IPS DF 4.7 (cell line): ENCODE data around the gene RIPOR3.
"Not testable (repeated sequence)": the region's sequence is repeated elsewhere in the genome, so short reads cannot be mapped to it uniquely, and the experiment has no call there.

Experiments
- DNase-seq: peaks from one replicate; pipeline ENCODE4 v3.0.0-alpha.2; 2013; ENCODE audit warnings: low spot score; ENCODE audit errors: extremely low read depth

The RIPOR3 gene

DNA sequence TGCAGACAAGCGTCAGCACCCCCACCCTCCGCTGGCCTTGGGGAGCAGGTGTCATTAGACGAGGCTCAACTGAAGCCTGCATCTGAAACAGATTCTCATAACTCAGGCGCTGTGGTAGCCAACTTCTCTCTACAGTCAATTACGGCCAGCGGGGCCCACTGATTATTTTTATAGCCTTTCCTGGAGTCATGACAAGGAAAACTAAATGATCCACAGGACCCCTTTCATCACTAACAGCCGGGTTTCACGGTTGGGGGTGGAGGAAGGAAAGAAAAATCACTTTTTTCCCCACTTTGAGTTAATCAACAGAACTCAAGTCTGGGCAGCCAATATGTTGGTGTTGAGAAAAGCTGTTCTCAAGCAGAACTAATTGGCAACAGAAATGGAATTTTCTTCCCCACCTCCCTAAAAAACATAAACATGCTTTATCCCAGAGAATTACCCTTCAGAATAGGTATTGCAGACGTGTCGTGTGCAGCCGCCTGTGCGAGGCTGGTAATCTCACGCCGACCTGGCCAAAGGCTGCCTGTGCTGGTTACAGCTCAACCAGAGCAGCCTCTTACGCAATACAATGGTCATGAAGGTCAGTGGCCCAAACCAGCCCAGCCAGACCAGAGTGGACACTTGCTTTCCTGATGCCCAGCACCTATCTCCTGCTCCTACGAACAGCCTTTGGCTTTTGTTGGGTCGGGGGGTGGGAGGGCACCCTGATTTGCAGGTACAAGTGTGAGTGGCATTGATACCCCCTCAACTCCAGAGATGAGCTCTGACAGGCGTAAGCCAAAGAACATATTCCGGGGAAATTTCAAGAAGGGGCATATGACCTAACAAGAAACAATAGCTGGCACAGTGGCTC is 11.0 kb downstream of the RIPOR3 start:
- no peak for DNase-seq

DNA sequence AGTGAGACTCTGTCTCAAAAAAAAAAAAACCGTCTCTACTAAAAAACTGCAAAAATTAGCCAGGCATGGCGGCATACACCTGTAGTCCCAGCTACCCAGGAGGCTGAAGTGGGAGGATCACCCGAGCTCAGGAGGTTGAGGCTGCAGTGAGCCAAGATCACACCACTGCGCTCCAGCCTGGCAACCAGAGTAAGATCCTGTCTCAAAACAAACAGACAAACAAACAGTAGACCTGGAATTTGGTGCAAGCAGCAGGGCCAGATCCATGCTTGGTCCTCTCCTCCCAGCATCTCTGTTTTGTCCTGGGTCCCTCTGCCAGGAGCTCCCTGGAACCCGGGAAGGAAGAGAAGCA is 11.6 kb downstream of the RIPOR3 start:
- no peak for DNase-seq

GRCh38 chr20:50678169-50678898 is 13.0 kb downstream of the RIPOR3 start:
- DNase-seq: no peak

DNA sequence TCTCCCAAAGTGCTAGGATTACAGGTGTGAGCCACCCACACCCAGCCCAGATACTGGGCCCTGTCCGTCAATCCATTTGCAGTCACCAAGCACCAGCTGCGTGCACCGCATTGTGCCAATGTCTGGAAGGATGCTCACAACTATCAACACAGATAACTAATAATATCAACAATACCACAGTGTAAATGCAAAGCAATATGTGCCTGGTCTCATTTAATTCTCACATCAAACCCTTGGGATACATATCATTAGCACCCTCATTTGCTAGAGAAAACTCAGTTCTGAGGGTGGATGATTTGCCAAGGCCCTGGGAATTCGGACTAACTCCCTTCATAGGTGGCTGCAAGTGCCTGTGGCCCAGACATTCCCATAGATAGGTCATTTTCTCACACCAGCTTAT is 14.5 kb downstream of the RIPOR3 start:
- no peak for DNase-seq

DNA sequence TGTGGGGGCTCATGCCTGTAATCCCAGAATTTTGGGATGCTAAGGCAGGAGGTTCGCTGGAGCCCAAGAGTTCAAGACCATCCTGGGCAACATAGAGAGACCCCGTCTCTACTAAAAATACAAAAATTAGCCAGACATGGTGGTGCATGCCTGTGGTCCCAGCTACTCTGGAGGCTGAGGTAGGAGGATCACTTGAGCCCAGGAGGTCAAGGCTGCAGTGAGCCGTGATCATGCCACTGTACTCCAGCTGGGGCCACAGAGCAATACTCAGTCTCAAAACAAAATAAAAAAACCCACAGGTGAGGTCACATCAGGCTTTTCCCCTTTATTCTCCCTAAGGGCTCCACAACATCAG is 15.0 kb downstream of the RIPOR3 start:
- not testable (repeated sequence) for DNase-seq

- DNase-seq: no peak
Observed at GRCh38 chr20:50675671-50676376, 15.5 kb downstream of the RIPOR3 start.

GRCh38 chr20:50674138-50674825 is 17.1 kb downstream of the RIPOR3 start:
- DNase-seq: no peak

- no peak for DNase-seq
Observed at GRCh38 chr20:50673466-50674137, 17.7 kb downstream of the RIPOR3 start.

GRCh38 chr20:50673146-50673465 is 18.2 kb downstream of the RIPOR3 start:
- no peak for DNase-seq

GRCh38 chr20:50672400-50673145 is 18.8 kb downstream of the RIPOR3 start:
- no peak for DNase-seq

DNA sequence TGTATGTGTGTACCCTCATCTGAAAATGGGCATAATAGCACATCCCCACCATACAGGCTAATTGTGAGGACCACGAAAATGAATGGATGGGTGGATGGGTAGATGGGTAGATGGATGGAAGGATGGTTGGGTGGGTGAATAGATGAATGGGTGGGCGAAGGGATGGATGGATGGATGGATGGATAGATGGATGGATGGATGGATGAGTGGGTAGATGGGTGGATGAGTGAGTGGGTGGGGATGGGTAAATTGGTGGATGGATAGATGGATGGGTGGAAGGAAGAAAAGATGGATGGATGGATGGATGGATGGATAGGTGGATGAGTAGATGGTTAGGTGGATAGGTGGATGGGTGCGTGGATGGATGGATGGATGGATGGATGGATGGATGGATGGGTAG is 19.7 kb downstream of the RIPOR3 start:
- no peak for DNase-seq

GRCh38 chr20:50671010-50671409 is 20.3 kb downstream of the RIPOR3 start:
- DNase-seq: not testable (repeated sequence)

GRCh38 chr20:50670126-50670862 is 21.0 kb downstream of the RIPOR3 start:
- no peak for DNase-seq

DNA sequence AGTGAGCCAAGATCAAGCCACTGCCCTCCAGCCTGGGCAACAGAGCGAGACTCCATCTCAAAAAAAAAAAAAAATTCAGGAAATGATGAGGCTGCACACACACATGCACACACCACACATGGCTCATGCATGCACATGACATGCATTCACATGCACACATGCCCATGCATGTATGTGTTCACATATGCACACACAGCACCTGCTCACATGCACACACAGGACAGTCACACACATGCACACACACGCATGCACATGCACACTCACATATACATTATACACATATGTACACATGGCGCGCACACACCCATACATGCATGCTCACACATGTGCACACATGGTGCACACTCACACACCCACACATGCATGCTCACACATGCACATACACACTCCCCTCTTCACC is 22.5 kb downstream of the RIPOR3 start:
- DNase-seq: no peak

- no peak for DNase-seq
Observed at GRCh38 chr20:50668326-50668725, 23.0 kb downstream of the RIPOR3 start.

GRCh38 chr20:50666709-50667298 is 24.5 kb downstream of the RIPOR3 start:
- no peak for DNase-seq

- no peak for DNase-seq
Observed at GRCh38 chr20:50664254-50664653, 27.1 kb downstream of the RIPOR3 start.

DNA sequence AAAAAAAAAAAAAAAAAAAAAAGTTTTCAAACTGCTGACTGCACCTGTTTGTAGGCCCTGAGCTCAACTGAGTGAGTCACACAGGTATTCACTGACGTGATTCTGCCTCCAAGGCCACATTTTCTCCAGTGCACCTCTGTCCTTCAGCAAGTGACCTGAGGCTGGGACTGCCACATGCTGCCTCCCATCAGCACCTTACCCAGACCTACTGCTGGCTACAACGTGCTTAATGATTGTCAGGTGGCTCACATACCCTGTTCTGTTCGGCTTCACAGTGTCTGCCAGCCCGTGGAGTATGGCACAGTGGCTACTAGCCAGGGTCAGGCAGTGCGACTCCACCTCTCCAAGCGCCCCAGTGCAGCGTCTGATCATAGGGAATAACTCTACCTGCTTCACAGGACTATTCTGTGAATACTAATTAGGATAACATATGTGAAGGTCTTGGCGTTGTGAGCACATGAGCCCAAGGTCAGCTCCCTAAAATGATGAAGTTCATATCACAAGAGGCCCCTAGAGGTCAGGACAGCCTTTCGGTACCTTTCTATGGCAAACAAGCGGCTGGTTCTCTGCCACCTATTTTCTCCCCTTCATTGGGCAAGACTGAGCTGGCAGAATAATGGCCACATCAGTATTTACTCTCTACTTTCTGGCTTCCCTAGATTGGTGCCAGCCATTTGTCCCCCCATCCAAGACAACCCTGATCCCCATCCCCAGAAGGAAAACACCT is 28.1 kb downstream of the RIPOR3 start:
- DNase-seq: no peak
